Large intestine (tissue), 12 donors: ENCODE data around the gene COQ8B. TPM values are rescaled to one million over a fixed set of nuclear protein-coding genes. Genes with fewer than 3 reads are reported as not detected.
A peak's percentile ranks its signal among the peaks of the same experiment; 100 is the strongest.
"Not testable (repeated sequence)": the region's sequence is repeated elsewhere in the genome, so short reads cannot be mapped to it uniquely, and the experiment has no call there.

ENCODE experiments used
- DNase-seq, 2 donors: peaks; one replicate each; pipeline versions ENCODE4 v3.0.0 to v3.0.0-alpha.2; 2013
- H3K27ac ChIP-seq: one replicate; pipeline ENCODE4 v1.5.1; 2013; ENCODE audit warnings: low read length
- H3K27me3 ChIP-seq: 2 replicates; pipeline ENCODE4 v1.6.1; 2013; ENCODE audit warnings: low read length; ENCODE audit not compliant: control insufficient read depth, insufficient read depth
- H3K36me3 ChIP-seq: 2 replicates; pipeline ENCODE4 v1.6.1; 2013; ENCODE audit warnings: low read length; ENCODE audit not compliant: control insufficient read depth, insufficient read depth
- H3K4me1 ChIP-seq: one replicate; pipeline ENCODE4 v1.6.1; 2013; ENCODE audit warnings: low read length; ENCODE audit not compliant: control insufficient read depth, insufficient read depth
- H3K4me3 ChIP-seq: one replicate; pipeline ENCODE4 v1.5.1; 2013; ENCODE audit warnings: low read length
- H3K9me3 ChIP-seq: one replicate; pipeline ENCODE4 v1.6.1; 2013; ENCODE audit warnings: mild to moderate bottlenecking, low read depth, low read length, moderate library complexity; ENCODE audit not compliant: control insufficient read depth
- WGBS: methylation state at CpG from one replicate; pipeline ENCODE4 v1.1.5; 2013; ENCODE audit warnings: low lambda C conversion rate; ENCODE audit not compliant: insufficient coverage; 5-methylcytosine and 5-hydroxymethylcytosine counted together
- long read RNA-seq, 11 donors: transcript quantifications; one replicate each; lab custom pipeline, GENCODE V29; 2026
- polyA plus RNA-seq: library from polyadenylated mRNA; unstranded; fragments of 120-200 nt; gene quantifications from one replicate; pipeline ENCODE4 v1.2.1, GENCODE V29; 2013

COQ8B gene
- polyA plus RNA-seq: 35.7 TPM
- long read RNA-seq, donor 1: 0 reads
- long read RNA-seq, donor 2, partial matches to known transcripts: 0 of 5 reads
- long read RNA-seq, donor 2, other reads (novel, unspliced or antisense): 0 of 5 reads
- long read RNA-seq, donor 3, partial matches to known transcripts: 100 of 114 reads
- long read RNA-seq, donor 3, other reads (novel, unspliced or antisense): 13 of 114 reads
- long read RNA-seq, donor 4, partial matches to known transcripts: 5 of 6 reads
- long read RNA-seq, donor 4, other reads (novel, unspliced or antisense): 0 of 6 reads
- long read RNA-seq, donor 5, partial matches to known transcripts: 0 of 1 reads
- long read RNA-seq, donor 5, other reads (novel, unspliced or antisense): 0 of 1 reads
- long read RNA-seq, donor 6: 0 reads
- long read RNA-seq, donor 7: 0 reads
- long read RNA-seq, donor 8, partial matches to known transcripts: 8 of 8 reads
- long read RNA-seq, donor 8, other reads (novel, unspliced or antisense): 0 of 8 reads
- long read RNA-seq, donor 9: 0 reads
- long read RNA-seq, donor 10, partial matches to known transcripts: 0 of 2 reads
- long read RNA-seq, donor 10, other reads (novel, unspliced or antisense): 0 of 2 reads
- long read RNA-seq, donor 11, partial matches to known transcripts: 0 of 7 reads
- long read RNA-seq, donor 11, other reads (novel, unspliced or antisense): 6 of 7 reads

DNA sequence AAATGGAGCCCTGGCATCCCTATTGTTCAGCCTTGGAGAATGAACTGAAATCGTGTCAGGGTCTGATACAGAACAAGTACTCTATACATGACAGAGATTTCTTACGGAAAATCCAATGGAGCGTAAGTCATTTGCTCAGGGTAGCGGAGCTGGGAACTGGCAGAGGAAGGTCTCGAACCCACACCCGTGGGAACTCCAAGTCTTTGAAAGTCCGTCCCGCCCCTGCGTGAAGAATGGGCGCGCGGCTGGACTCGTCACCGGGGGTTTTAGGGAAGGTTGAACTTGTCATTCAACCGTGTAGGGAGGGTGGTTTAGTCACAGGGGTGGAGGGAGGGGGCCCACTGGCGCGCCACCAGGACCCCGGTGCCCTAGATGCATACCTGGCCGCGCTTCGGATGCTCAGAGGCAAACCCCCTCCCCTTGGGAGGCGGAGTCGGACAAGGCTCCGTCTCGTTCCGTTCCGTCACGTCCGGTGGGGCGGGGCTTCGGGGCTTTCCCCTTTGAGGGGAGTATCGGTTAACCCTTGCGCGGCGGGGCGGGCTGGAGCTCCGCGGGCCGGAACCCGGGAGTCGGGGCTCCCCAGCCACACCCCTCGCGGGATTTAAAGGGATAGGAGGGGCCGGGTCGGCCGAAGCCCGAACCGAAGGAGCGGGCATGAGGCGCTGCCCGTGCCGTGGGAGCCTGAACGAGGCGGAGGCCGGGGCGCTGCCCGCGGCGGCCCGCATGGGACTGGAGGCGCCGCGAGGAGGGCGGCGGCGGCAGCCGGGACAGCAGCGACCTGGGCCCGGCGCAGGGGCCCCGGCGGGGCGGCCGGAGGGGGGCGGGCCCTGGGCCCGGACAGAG lies at the start of gene COQ8B, which contains the start of gene ITPKC:
COQ8B (minus strand) TSS at position 405 of the 843 bp plus-strand sequence. CDS start 2,254 bp downstream, outside the sequence.
ITPKC (plus strand) TSS at position 631 of the 843 bp plus-strand sequence; CDS start at position 655, 24 bp downstream.
- Histone ChIP-seq H3K4me1 (peaks cover 24% of the 10 kb centered on the region), H3K4me3 (peak within 1 kb of the TSS; percentile 83), H3K9me3 (no peaks in the 10 kb centered on the region), H3K27ac (peak within 1 kb of the TSS; percentile 100), H3K36me3 (peaks cover 13% of the 10 kb centered on the region), H3K27me3 (no peaks in the 10 kb centered on the region)
- WGBS: no CpG with 5 or more reads among the region's 76 CpGs
- DNase-seq: peak; percentile 98 to 99

DNA sequence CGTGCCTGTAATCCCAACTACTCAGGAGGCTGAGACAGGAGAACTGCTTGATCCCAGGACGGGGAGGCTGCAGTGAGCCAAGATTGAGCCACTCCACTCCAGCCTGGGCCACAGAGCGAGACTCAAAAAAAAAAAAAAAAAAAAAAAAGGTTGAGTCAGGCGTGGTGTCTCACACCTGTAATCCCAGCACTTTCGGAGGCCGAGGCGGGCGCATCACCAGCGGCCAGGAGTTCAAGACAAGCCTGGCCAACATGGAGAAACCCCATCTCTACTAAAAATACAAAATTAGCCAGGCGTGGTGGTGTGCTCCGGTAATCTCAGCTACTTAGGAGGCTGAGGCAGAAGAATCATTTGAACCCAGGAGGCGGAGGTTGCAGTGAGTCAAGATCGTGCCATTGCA lies 49.7 kb upstream of the COQ8B start:
- no CpG with 5 or more reads among the region's 13 CpGs for WGBS
- H3K36me3 ChIP-seq: peaks cover 51% of the 10 kb centered on the region
- H3K27me3 ChIP-seq, H3K9me3 ChIP-seq, DNase-seq, H3K4me1 ChIP-seq, H3K4me3 ChIP-seq, H3K27ac ChIP-seq: not testable (repeated sequence)

GRCh38 chr19:40763963-40764362 lies 47.3 kb upstream of the COQ8B start:
- Histone ChIP-seq H3K4me1 (no peaks in the 10 kb centered on the region), H3K36me3 (peaks cover 73% of the 10 kb centered on the region), H3K27me3 (no peaks in the 10 kb centered on the region), H3K9me3 (no peaks in the 10 kb centered on the region), H3K4me3 (no peak overlapping the region), H3K27ac (no peak overlapping the region)
- WGBS: 100% methylated on average over 2 of the region's 10 CpGs
- DNase-seq: no peak

- peaks cover 75% of the 10 kb centered on the region for H3K36me3 ChIP-seq
- H3K27me3 ChIP-seq: no peaks in the 10 kb centered on the region
- DNase-seq: no peak
- H3K27ac ChIP-seq: no peak overlapping the region
- 100% methylated on average over 1 of the region's 7 CpGs for WGBS
- H3K9me3 ChIP-seq: no peaks in the 10 kb centered on the region
- no peaks in the 10 kb centered on the region for H3K4me1 ChIP-seq
- H3K4me3 ChIP-seq: no peak overlapping the region
Observed at GRCh38 chr19:40763526-40763925, 46.8 kb upstream of the COQ8B start.

DNA sequence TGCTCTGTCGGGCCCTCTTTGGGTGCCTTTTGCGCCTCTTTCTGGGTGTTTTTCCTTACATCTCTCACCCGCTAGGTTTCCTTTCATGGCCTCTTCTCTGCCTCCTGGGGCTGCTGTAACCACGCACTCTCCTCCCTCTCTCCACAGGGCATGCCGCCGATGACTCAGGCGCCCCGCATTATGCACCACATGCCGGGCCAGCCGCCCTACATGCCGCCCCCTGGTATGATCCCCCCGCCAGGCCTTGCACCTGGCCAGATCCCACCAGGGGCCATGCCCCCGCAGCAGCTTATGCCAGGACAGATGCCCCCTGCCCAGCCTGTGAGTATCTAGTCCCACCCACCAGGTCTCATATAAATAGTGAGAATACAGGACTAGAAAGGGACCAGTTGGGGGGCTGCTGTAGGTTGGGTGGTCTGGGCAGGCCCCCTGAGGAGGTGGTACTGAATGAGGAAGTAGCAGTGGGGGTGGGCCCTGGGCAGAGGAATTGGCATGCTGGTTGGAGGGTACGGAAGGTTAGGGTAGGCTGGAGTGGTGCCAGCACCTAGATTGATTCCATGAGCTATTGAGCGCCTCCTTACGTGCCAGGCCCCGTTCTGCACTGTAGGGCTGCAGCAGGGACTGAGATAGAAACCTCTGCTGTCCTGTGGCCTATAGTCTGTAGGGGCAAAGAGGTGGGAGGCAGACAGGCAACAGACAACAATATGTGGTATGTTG lies 46.2 kb upstream of the COQ8B start:
- peaks cover 80% of the 10 kb centered on the region for H3K36me3 ChIP-seq
- WGBS: 100% methylated on average over 1 of the region's 17 CpGs

GRCh38 chr19:40759352-40759751 lies 42.7 kb upstream of the COQ8B start:
- H3K4me1 ChIP-seq: peaks cover 9% of the 10 kb centered on the region
- WGBS: no CpG with 5 or more reads among the region's 13 CpGs
- no peaks in the 10 kb centered on the region for H3K27me3 ChIP-seq
- no peak overlapping the region for H3K4me3 ChIP-seq
- no peak overlapping the region for H3K27ac ChIP-seq
- DNase-seq: no peak
- H3K36me3 ChIP-seq: peaks cover 84% of the 10 kb centered on the region
- H3K9me3 ChIP-seq: no peaks in the 10 kb centered on the region

More for the DNA sequence above, 46.2 kb upstream of the COQ8B start:
- DNase-seq: no peak
- no peak overlapping the region for H3K27ac ChIP-seq
- no peaks in the 10 kb centered on the region for H3K9me3 ChIP-seq
- H3K27me3 ChIP-seq: no peaks in the 10 kb centered on the region
- no peaks in the 10 kb centered on the region for H3K4me1 ChIP-seq
- no peak overlapping the region for H3K4me3 ChIP-seq

GRCh38 chr19:40758491-40758890 lies 41.8 kb upstream of the COQ8B start:
- Histone ChIP-seq H3K27me3 (no peaks in the 10 kb centered on the region), H3K4me1 (peaks cover 15% of the 10 kb centered on the region), H3K4me3 (no peak overlapping the region), H3K36me3 (peaks cover 75% of the 10 kb centered on the region), H3K27ac (no peak overlapping the region), H3K9me3 (no peaks in the 10 kb centered on the region)
- WGBS: no CpG with 5 or more reads among the region's 3 CpGs
- no peak for DNase-seq

GRCh38 chr19:40756502-40757110 lies 39.9 kb upstream of the COQ8B start:
- no peak overlapping the region for H3K27ac ChIP-seq
- WGBS: 80% methylated on average over 1 of the region's 11 CpGs
- no peak for DNase-seq
- H3K4me1 ChIP-seq: peaks cover 15% of the 10 kb centered on the region
- H3K27me3 ChIP-seq: no peaks in the 10 kb centered on the region
- no peak overlapping the region for H3K4me3 ChIP-seq
- no peaks in the 10 kb centered on the region for H3K9me3 ChIP-seq
- H3K36me3 ChIP-seq: peaks cover 56% of the 10 kb centered on the region

DNA sequence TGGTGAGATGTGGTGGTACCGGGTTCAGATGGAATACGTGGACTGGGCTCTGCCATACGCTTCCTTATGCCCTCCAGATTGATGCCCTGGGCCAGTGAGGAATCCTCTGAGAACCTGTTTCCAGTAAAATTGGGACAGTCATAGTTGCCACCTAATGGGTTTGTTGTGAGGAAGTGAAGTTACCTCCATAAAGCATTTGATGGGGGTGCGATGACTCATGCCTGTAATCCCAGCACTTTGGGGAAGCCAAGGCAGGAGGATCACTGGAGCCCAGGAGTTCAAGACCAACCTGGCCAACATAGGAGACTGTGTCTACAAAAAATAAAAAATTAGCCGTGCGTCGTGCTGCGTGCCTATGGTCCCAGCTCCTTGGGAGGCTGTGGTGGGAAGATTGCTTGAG lies 39.1 kb upstream of the COQ8B start:
- peaks cover 15% of the 10 kb centered on the region for H3K4me1 ChIP-seq
- H3K4me3 ChIP-seq: no peak overlapping the region
- H3K9me3 ChIP-seq: no peaks in the 10 kb centered on the region
- no peak overlapping the region for H3K27ac ChIP-seq
- no peak for DNase-seq
- no peaks in the 10 kb centered on the region for H3K27me3 ChIP-seq
- peaks cover 48% of the 10 kb centered on the region for H3K36me3 ChIP-seq
- WGBS: no CpG with 5 or more reads among the region's 8 CpGs
